K562 (cell line): Measurements from ENCODE around the gene DYNLL1. TPM values are rescaled to one million over a fixed set of nuclear protein-coding genes. Genes with fewer than 3 reads are reported as not detected.

Source experiments
- BDP1 ChIP-seq: IDR thresholded peaks from 3 replicates; pipeline ENCODE4 v1.6.1; 2011; ENCODE audit not compliant: insufficient read length, insufficient read depth
- CTBP1 ChIP-seq: fragments of 450-650 bp; IDR thresholded peaks from 2 replicates; pipeline ENCODE4 v1.6.1; 2016; ENCODE audit warnings: borderline replicate concordance
- EGR1 ChIP-seq: fragments of 450-650 bp; conservative IDR thresholded peaks from 2 replicates; pipeline ENCODE4 v1.6.1; 2017; ENCODE audit warnings: mild to moderate bottlenecking
- HDAC2 ChIP-seq: fragments of 450-650 bp; IDR thresholded peaks from 2 replicates; pipeline ENCODE4 v1.6.1; 2016; ENCODE audit warnings: mild to moderate bottlenecking
- HDAC3 ChIP-seq: fragments of 450-650 bp; IDR thresholded peaks from 2 replicates; pipeline ENCODE4 v1.6.1; 2018; ENCODE audit warnings: borderline replicate concordance, mild to moderate bottlenecking, moderate library complexity; ENCODE audit not compliant: partially characterized antibody
- HOXB6 ChIP-seq: fragments of 250-450 bp; sonication (Bioruptor Pico); IDR thresholded peaks from 2 replicates; pipeline ENCODE4 v1.5.1; 2022; ENCODE audit warnings: mild to moderate bottlenecking, borderline replicate concordance
- NBN ChIP-seq: fragments of 450-650 bp; IDR thresholded peaks from 2 replicates; pipeline ENCODE4 v1.6.1; 2016; ENCODE audit warnings: low read depth, mild to moderate bottlenecking
- NFATC3 ChIP-seq: fragments of 450-650 bp; IDR thresholded peaks from 2 replicates; pipeline ENCODE4 v1.6.1; 2017; ENCODE audit warnings: mild to moderate bottlenecking
- RHOXF2B ChIP-seq: fragments of 250-450 bp; sonication (Bioruptor Pico); conservative IDR thresholded peaks from 2 replicates; pipeline ENCODE4 v1.5.1; 2021
- SMAD1 ChIP-seq: fragments of 150-350 bp; IDR thresholded peaks from 2 replicates; pipeline ENCODE4 v1.6.1; 2014; ENCODE audit warnings: low read length, low read depth; ENCODE audit not compliant: partially characterized antibody
- SMARCE1 ChIP-seq: fragments of 450-650 bp; IDR thresholded peaks from 2 replicates; pipeline ENCODE4 v1.7.1; 2016; ENCODE audit warnings: mild to moderate bottlenecking
- SRSF9 ChIP-seq: fragments of 200-400 bp; formaldehyde crosslinking; IDR thresholded peaks from 2 replicates; pipeline ENCODE4 v1.6.1; 2017; ENCODE audit warnings: low read depth, low read length, borderline replicate concordance
- TCF3 ChIP-seq: sonication (generic); formaldehyde crosslinking; IDR thresholded peaks from 2 replicates; pipeline ENCODE4 v1.4.0; 2020; ENCODE audit warnings: mild to moderate bottlenecking, missing genetic modification reagents
- ZNF140 ChIP-seq: fragments of 250-450 bp; sonication (Bioruptor Pico); IDR thresholded peaks from 2 replicates; pipeline ENCODE4 v1.8.0; 2021; ENCODE audit warnings: moderate library complexity, mild to moderate bottlenecking, inconsistent platforms
- ZNF324 ChIP-seq: fragments of 250-450 bp; sonication (Bioruptor Pico); IDR thresholded peaks from 2 replicates; pipeline ENCODE4 v1.4.0; 2020; ENCODE audit warnings: mild to moderate bottlenecking
- ZNF431 ChIP-seq: sonication (generic); formaldehyde crosslinking; IDR thresholded peaks from 2 replicates; pipeline ENCODE4 v1.8.0; 2022; ENCODE audit warnings: mild to moderate bottlenecking, missing genetic modification reagents
- ZNF644 ChIP-seq: fragments of 200-800 bp; sonication (Bioruptor generic); IDR thresholded peaks from 2 replicates; pipeline ENCODE4 v1.6.1; 2016; ENCODE audit warnings: low read depth, missing genetic modification characterization, missing compliant biosample characterization
- polyA plus RNA-seq, 8 experiments: library from polyadenylated mRNA; depleted of rRNA in 4 of 8; stranded (reverse) in 5 of 8; unstranded in 3 of 8; fragments of >200 nt; fragmentation: Nextera tagmentation in 2 of 8; fragmentation: Illumina TruSeq in 1 of 8; extraction: Ambion mirVana in 2 of 8; extraction: Trizol in 1 of 8; gene quantifications; 2 replicates each; pipeline versions ENCODE4 v1.2.1 to v1.2.3, GENCODE V29; 2011 to 2014; ENCODE audit warnings: inconsistent platforms in 1 of 8, missing spikeins in 1 of 8
- total RNA-seq, 7 experiments: library from RNA; depleted of rRNA in 6 of 7; stranded (reverse); fragments of >200 nt in 6 of 7; fragmentation: Illumina TruSeq in 2 of 7; extraction: Trizol in 2 of 7; gene quantifications; 2 replicates each; pipeline versions ENCODE4 v1.2.1 to v1.2.3, GENCODE V29; 2011 to 2021; ENCODE audit warnings: low replicate concordance in 1 of 7
- TF ChIP-seq, protein P1 (sequence below): IDR thresholded peaks from 2 replicates; pipeline ENCODE4 v1.6.1; 2011; ENCODE audit warnings: borderline replicate concordance, low read depth, mild to moderate bottlenecking, moderate library complexity, low read length; ENCODE audit not compliant: insufficient read depth, poor library complexity, severe bottlenecking
- TF ChIP-seq, protein P2 (sequence below): sonication (generic); formaldehyde crosslinking; IDR thresholded peaks from 2 replicates; pipeline ENCODE4 v1.8.0; 2022; ENCODE audit warnings: mild to moderate bottlenecking, missing genetic modification reagents
- TF ChIP-seq, protein P3 (sequence below): fragments of 450-650 bp; formaldehyde crosslinking; IDR thresholded peaks from 2 replicates; pipeline ENCODE4 v1.4.0; 2022; ENCODE audit warnings: missing genetic modification characterization

Gene DYNLL1
- total and polyA plus RNA-seq, 9 of the 15 experiments (the other 6 are each of a cell fraction or from before 2014, with no cell fraction given): 303 to 1,112 (median 468) TPM

DNA sequence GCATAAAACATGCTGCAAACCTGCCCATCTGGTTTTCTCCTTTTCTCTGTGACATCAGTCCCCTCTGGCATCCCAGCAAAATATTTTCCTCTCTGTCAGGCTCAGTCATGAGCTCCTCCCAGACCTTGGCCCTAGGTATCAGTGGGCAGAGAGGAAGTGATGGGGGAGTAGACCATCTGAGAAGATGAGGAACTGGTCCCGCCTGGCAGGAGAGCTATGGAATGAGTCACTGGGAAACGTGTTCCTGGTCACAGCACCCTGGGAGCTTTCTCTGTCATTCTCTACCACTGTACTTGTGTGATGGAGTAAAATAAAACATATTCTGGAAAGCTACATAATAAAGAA is 21.3 kb upstream of the DYNLL1 start (continued):
- 0 out of 2 replicates have a peak, but pooled peaks have one; percentile 38 for TF ChIP-seq HDAC2
- TF ChIP-seq EGR1: 0 out of 2 replicates have a peak, but pooled peaks have one; percentile 12
- no peak for TF ChIP-seq HDAC3
- no peak for TF ChIP-seq SMAD1
- TF ChIP-seq SRSF9: no peak
- TF ChIP-seq CTBP1: peak; percentile 95
- TF ChIP-seq, protein P1, sequence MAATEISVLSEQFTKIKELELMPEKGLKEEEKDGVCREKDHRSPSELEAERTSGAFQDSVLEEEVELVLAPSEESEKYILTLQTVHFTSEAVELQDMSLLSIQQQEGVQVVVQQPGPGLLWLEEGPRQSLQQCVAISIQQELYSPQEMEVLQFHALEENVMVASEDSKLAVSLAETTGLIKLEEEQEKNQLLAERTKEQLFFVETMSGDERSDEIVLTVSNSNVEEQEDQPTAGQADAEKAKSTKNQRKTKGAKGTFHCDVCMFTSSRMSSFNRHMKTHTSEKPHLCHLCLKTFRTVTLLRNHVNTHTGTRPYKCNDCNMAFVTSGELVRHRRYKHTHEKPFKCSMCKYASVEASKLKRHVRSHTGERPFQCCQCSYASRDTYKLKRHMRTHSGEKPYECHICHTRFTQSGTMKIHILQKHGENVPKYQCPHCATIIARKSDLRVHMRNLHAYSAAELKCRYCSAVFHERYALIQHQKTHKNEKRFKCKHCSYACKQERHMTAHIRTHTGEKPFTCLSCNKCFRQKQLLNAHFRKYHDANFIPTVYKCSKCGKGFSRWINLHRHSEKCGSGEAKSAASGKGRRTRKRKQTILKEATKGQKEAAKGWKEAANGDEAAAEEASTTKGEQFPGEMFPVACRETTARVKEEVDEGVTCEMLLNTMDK: no peak
- no peak for TF ChIP-seq ZNF644 (tag)
- TF ChIP-seq ZNF324: no peak
- TF ChIP-seq ZNF431 (CRISPR knock-in tag): no peak
- TF ChIP-seq RHOXF2B (CRISPR knock-in tag): no peak
- no peak for TF ChIP-seq NFATC3
- TF ChIP-seq, protein P2, sequence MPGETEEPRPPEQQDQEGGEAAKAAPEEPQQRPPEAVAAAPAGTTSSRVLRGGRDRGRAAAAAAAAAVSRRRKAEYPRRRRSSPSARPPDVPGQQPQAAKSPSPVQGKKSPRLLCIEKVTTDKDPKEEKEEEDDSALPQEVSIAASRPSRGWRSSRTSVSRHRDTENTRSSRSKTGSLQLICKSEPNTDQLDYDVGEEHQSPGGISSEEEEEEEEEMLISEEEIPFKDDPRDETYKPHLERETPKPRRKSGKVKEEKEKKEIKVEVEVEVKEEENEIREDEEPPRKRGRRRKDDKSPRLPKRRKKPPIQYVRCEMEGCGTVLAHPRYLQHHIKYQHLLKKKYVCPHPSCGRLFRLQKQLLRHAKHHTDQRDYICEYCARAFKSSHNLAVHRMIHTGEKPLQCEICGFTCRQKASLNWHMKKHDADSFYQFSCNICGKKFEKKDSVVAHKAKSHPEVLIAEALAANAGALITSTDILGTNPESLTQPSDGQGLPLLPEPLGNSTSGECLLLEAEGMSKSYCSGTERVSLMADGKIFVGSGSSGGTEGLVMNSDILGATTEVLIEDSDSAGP (CRISPR knock-in tag): no peak
- no peak for TF ChIP-seq ZNF140 (CRISPR knock-in tag)
- TF ChIP-seq NBN: no peak
- TF ChIP-seq SMARCE1: peak; percentile 60; the same call in 1 of the 2 replicates
- TF ChIP-seq, protein P3, sequence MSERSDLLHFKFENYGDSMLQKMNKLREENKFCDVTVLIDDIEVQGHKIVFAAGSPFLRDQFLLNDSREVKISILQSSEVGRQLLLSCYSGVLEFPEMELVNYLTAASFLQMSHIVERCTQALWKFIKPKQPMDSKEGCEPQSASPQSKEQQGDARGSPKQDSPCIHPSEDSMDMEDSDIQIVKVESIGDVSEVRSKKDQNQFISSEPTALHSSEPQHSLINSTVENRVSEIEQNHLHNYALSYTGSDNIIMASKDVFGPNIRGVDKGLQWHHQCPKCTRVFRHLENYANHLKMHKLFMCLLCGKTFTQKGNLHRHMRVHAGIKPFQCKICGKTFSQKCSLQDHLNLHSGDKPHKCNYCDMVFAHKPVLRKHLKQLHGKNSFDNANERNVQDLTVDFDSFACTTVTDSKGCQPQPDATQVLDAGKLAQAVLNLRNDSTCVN: no peak
- no peak for TF ChIP-seq HOXB6 (CRISPR knock-in tag)
- TF ChIP-seq BDP1: no peak
- peak; percentile 13; the same call in 1 of the 2 replicates for TF ChIP-seq TCF3
